GM23248 (cell line): ENCODE measurements around the gene GDPD4. TPM values are rescaled to one million over a fixed set of nuclear protein-coding genes. Genes with fewer than 3 reads are reported as not detected.

Experiments
- DNase-seq: peaks from one replicate; pipeline ENCODE4 v3.0.0-alpha.2; 2015
- H2AFZ ChIP-seq: fragments of 200-600 bp; sonication (generic); 2 replicates; pipeline ENCODE4 v1.6.1; 2016; ENCODE audit warnings: antibody characterized with exemption
- H3F3A ChIP-seq: fragments of 200-600 bp; sonication (generic); 2 replicates; pipeline ENCODE4 v1.6.1; 2016; ENCODE audit warnings: mild to moderate bottlenecking, antibody characterized with exemption, mixed run types; ENCODE audit not compliant: insufficient read depth
- H3K27ac ChIP-seq: fragments of 200-600 bp; sonication (generic); 2 replicates; pipeline ENCODE4 v1.5.1; 2016; ENCODE audit warnings: mild to moderate bottlenecking
- H3K27me3 ChIP-seq: fragments of 200-600 bp; sonication (generic); replicated peaks from 2 replicates; pipeline ENCODE4 v1.6.1; 2016; ENCODE audit warnings: mild to moderate bottlenecking; ENCODE audit not compliant: insufficient read depth
- H3K36me3 ChIP-seq: fragments of 200-600 bp; sonication (generic); 2 replicates; pipeline ENCODE4 v1.6.1; 2016; ENCODE audit warnings: low read depth, mild to moderate bottlenecking
- H3K4me1 ChIP-seq: fragments of 200-600 bp; sonication (generic); 2 replicates; pipeline ENCODE4 v1.6.1; 2016; ENCODE audit warnings: mild to moderate bottlenecking; ENCODE audit not compliant: insufficient read depth
- H3K4me2 ChIP-seq: fragments of 200-600 bp; sonication (generic); one replicate; pipeline ENCODE4 v1.6.1; 2016; ENCODE audit warnings: mild to moderate bottlenecking; ENCODE audit not compliant: unreplicated experiment
- H3K4me3 ChIP-seq: fragments of 200-600 bp; sonication (generic); 2 replicates; pipeline ENCODE4 v1.5.1; 2016; ENCODE audit warnings: mild to moderate bottlenecking
- H3K79me2 ChIP-seq: fragments of 200-600 bp; sonication (generic); 2 replicates; pipeline ENCODE4 v1.6.1; 2016; ENCODE audit warnings: mild to moderate bottlenecking; ENCODE audit not compliant: insufficient read depth
- H3K9ac ChIP-seq: fragments of 200-600 bp; sonication (generic); 2 replicates; pipeline ENCODE4 v1.6.1; 2016; ENCODE audit warnings: mild to moderate bottlenecking
- H3K9me2 ChIP-seq: fragments of 200-600 bp; sonication (generic); 2 replicates; pipeline ENCODE4 v1.6.1; 2016; ENCODE audit warnings: mixed run types, mild to moderate bottlenecking, moderate library complexity; ENCODE audit not compliant: insufficient read depth
- H3K9me3 ChIP-seq: fragments of 200-600 bp; sonication (generic); one replicate; pipeline ENCODE4 v1.6.1; 2017; ENCODE audit warnings: low read depth
- H4K20me1 ChIP-seq: fragments of 200-600 bp; sonication (generic); 2 replicates; pipeline ENCODE4 v1.6.0; 2016; ENCODE audit not compliant: insufficient read depth
- EZH2 ChIP-seq: fragments of 200-600 bp; sonication (generic); IDR thresholded peaks from 2 replicates; pipeline ENCODE4 v1.6.1; 2018; ENCODE audit warnings: antibody characterized with exemption, mild to moderate bottlenecking; ENCODE audit not compliant: insufficient read depth, poor library complexity, severe bottlenecking
- EZH2phosphoT487 ChIP-seq: fragments of 200-600 bp; sonication (generic); IDR thresholded peaks from 2 replicates; pipeline ENCODE4 v1.6.1; 2018; ENCODE audit warnings: antibody characterized with exemption, moderate library complexity, mild to moderate bottlenecking, low read depth; ENCODE audit not compliant: insufficient read depth
- WGBS, 2 experiments: methylation state at CpG; one replicate each; pipeline ENCODE4 v1.1.6; 2015 to 2017; ENCODE audit warnings: low lambda C conversion rate in 2 of 2, low coverage in 1 of 2; ENCODE audit errors: missing lambda C conversion rate in 2 of 2; 5-methylcytosine and 5-hydroxymethylcytosine counted together
- in situ Hi-C: fragments of 300-500 bp; cut with MboI; formaldehyde crosslinking; loops from 2 replicates; pipeline ENCODE4 v1.15.0; 2020
- polyA plus RNA-seq: library from polyadenylated mRNA; unstranded; fragments of >200 nt; fragmentation: Nextera tagmentation; extraction: Ambion mirVana; gene quantifications from 2 replicates; pipeline ENCODE4 v1.2.1, GENCODE V29; 2016
- total RNA-seq: library from RNA; depleted of rRNA; stranded (reverse); fragments of >200 nt; shearing (Covaris generic); gene quantifications from 2 replicates; pipeline ENCODE4 v1.2.3, GENCODE V29; 2014

Gene GDPD4
- total and polyA plus RNA-seq, 2 experiments from 2014 or later, result not detected

DNA sequence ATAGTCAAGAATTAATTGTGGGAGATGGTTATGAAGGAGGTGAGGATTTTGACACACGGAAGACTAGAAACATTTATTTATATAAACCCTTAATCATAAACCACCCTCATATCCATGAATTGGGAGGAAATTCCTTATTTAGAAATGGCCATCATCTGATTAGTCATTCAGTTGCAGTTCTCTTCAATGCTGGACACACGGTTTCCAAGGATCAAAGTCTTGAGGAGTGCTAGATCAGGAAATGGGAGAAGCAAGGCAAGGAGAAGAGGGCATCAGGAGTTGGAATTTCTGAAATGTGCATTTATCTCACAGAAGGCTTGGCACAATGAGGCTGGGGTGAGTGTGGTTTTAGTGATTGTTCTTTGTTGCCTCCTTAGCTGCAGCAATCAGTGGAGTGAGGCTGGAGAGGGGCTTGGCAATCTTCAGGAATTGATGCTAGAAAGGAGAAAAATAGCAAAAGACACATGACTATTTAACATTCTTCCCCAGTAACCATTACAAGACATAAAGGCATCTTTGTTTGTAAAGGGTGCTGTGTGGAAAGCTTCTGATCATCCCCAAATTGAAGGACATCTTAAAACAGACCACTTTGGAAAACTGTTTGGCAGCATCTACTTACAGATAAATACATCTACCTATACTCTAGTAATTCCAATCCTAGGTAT lies 21.6 kb upstream of the GDPD4 start:
- 32 to 52% methylated on average over 2 of the region's 2 CpGs for WGBS, 2 experiments
- peaks cover 11% of the 10 kb centered on the region; the same call in 1 of the 2 replicates for H3F3A ChIP-seq
- in situ Hi-C loops, result no loop called here
- no peaks in the 10 kb centered on the region for H3K36me3 ChIP-seq
- peaks cover 13% of the 10 kb centered on the region for H3K4me1 ChIP-seq
- H3K27me3 ChIP-seq, result no peaks in the 10 kb centered on the region
- no peaks in the 10 kb centered on the region for H3K9me3 ChIP-seq
- no peak overlapping the region for H3K4me3 ChIP-seq
- 0 out of 2 replicates have a peak overlapping the region, but pooled peaks have one; percentile 6 for H3K27ac ChIP-seq
- no peak overlapping the region for H3K9ac ChIP-seq
- no peaks in the 10 kb centered on the region for H3K9me2 ChIP-seq
- H3K4me2 ChIP-seq, result peak overlapping the region; percentile 10
- DNase-seq, result peak; percentile 54
- H4K20me1 ChIP-seq, result no peaks in the 10 kb centered on the region
- no peak for TF ChIP-seq EZH2phosphoT487
- TF ChIP-seq EZH2, result no peak
- H3K79me2 ChIP-seq, result no peaks in the 10 kb centered on the region
- no peak overlapping the region for H2AFZ ChIP-seq

DNA sequence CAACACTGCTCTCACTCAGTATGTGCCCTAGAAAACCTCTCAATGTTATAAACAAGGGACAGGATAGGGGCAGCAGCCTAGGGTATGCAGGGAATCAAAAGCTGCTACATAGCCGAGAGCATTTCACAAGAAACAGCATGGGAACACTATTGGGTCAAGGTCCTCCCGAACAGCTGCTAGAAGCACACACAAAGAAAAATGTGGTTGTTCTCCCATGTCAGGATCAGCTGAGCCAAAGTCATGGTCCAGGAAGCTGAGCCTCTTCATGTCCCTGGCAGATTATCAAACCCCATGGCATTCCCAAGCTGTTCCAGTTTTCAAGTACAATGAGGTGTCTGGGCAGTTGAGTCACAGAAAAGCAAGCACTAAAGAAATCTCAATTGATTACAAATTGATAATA lies 21.0 kb upstream of the GDPD4 start:
- H3K36me3 ChIP-seq, result no peaks in the 10 kb centered on the region
- 8 to 16% methylated on average over 2 of the region's 2 CpGs for WGBS, 2 experiments
- H3F3A ChIP-seq, result peaks cover 11% of the 10 kb centered on the region; the same call in 1 of the 2 replicates
- peaks cover 13% of the 10 kb centered on the region for H3K4me1 ChIP-seq
- H3K4me2 ChIP-seq, result no peak overlapping the region
- H4K20me1 ChIP-seq, result no peaks in the 10 kb centered on the region
- no peaks in the 10 kb centered on the region for H3K79me2 ChIP-seq
- no peak overlapping the region for H2AFZ ChIP-seq
- no peaks in the 10 kb centered on the region for H3K9me3 ChIP-seq
- no peaks in the 10 kb centered on the region for H3K27me3 ChIP-seq
- peak overlapping the region; percentile 6; the same call in 1 of the 2 replicates for H3K27ac ChIP-seq
- in situ Hi-C loops, result no loop called here
- no peak overlapping the region for H3K9ac ChIP-seq
- peak; percentile 76 for DNase-seq
- no peak overlapping the region for H3K4me3 ChIP-seq
- TF ChIP-seq EZH2 (no peak), EZH2phosphoT487 (no peak)
- H3K9me2 ChIP-seq, result no peaks in the 10 kb centered on the region

DNA sequence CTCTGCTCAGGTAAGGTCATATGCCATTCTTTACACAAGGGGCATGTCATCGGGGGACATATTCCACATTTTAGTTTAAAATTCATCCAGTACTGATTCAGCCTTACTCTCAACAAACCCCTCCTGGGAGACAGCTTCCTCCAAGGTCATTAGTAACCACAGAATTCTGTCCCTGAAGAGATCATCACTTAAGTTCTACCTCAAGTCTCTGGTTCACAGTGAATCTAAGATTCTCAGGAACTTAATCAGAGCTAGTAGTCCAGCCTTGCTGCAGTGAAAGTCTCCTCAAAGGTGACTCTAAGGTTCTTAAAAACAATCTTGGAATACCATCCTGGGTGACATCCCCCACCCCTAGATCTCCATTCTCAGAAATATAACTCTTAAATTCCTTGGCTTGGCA lies 18.9 kb upstream of the GDPD4 start:
- H3K79me2 ChIP-seq, result no peaks in the 10 kb centered on the region
- no peaks in the 10 kb centered on the region for H3K9me3 ChIP-seq
- WGBS, 2 experiments, result 90 to 96% methylated on average over 1 of the region's 1 CpG
- DNase-seq, result peak; percentile 26
- TF ChIP-seq EZH2, result no peak
- in situ Hi-C loops, result no loop called here
- no peaks in the 10 kb centered on the region for H3K36me3 ChIP-seq
- no peaks in the 10 kb centered on the region for H4K20me1 ChIP-seq
- H3K4me2 ChIP-seq, result no peak overlapping the region
- H3K9ac ChIP-seq, result no peak overlapping the region
- H3K4me3 ChIP-seq, result no peak overlapping the region
- no peaks in the 10 kb centered on the region for H3K27me3 ChIP-seq
- H3K9me2 ChIP-seq, result no peaks in the 10 kb centered on the region
- H3F3A ChIP-seq, result peaks cover 11% of the 10 kb centered on the region; the same call in 1 of the 2 replicates
- H3K4me1 ChIP-seq, result peaks cover 13% of the 10 kb centered on the region
- no peak overlapping the region for H2AFZ ChIP-seq
- no peak overlapping the region for H3K27ac ChIP-seq

DNA sequence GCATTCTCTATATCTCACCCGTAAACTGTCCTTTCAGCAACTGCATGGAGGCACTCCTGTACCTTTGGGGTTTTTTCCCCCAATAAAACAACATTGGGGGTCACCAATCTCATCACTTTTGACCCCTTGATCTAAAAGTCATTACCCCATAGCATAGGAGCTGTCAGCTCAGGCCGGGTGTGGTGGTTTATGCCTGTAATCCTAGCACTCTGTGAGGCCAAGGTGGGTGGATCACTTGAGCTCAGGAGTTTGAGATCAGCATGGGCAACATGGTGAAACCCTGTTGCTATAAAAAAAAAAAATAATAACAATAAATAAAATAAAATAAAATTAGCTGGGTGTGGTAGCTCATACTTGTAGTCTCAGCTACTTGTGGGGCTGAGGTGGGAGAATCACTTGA lies 17.1 kb upstream of the GDPD4 start:
- H2AFZ ChIP-seq, result no peak overlapping the region
- no peaks in the 10 kb centered on the region for H3K27me3 ChIP-seq
- H3K4me2 ChIP-seq, result no peak overlapping the region
- H4K20me1 ChIP-seq, result no peaks in the 10 kb centered on the region
- no peak for DNase-seq
- no peak overlapping the region for H3K27ac ChIP-seq
- H3K79me2 ChIP-seq, result no peaks in the 10 kb centered on the region
- in situ Hi-C loops, result no loop called here
- peaks cover 13% of the 10 kb centered on the region for H3K4me1 ChIP-seq
- 98% methylated on average over 2 of the region's 2 CpGs for WGBS, 2 experiments
- no peaks in the 10 kb centered on the region for H3K36me3 ChIP-seq
- H3K4me3 ChIP-seq, result no peak overlapping the region
- peaks cover 12% of the 10 kb centered on the region for H3F3A ChIP-seq
- H3K9ac ChIP-seq, result no peak overlapping the region
- no peak for TF ChIP-seq EZH2
- TF ChIP-seq EZH2phosphoT487, result no peak
- H3K9me3 ChIP-seq, result no peaks in the 10 kb centered on the region
- H3K9me2 ChIP-seq, result no peaks in the 10 kb centered on the region
